GM13976 (cell line): ENCODE measurements around the gene MMAB.

Experiments used
- DNase-seq: peaks from one replicate; pipeline ENCODE4 v3.0.0; 2012; ENCODE audit warnings: low spot score
- CTCF ChIP-seq: IDR thresholded peaks from 2 replicates; pipeline ENCODE4 v1.5.1; 2012; ENCODE audit warnings: borderline replicate concordance, mild to moderate bottlenecking; ENCODE audit not compliant: insufficient read depth; ENCODE audit errors: extremely low read depth, missing control alignments, control extremely low read depth
- in situ Hi-C: fragments of 300-500 bp; cut with MboI; formaldehyde crosslinking; loops from one replicate; pipeline ENCODE4 v1.12.0; 2022; ENCODE audit warnings: low sequenced_read_pairs, mixed read lengths, inconsistent platforms; ENCODE audit not compliant: unreplicated experiment

MMAB gene

GRCh38 chr12:109559601-109560000 is 13.7 kb downstream of the MMAB start:
- in situ Hi-C loops: no loop called here
- no peak for DNase-seq
- no peak for TF ChIP-seq CTCF

- TF ChIP-seq CTCF: no peak
- no peak for DNase-seq
- in situ Hi-C loops: no loop called here
These were observed 14.2 kb downstream of the MMAB start for GRCh38 chr12:109559200-109559505.

- DNase-seq: no peak
- TF ChIP-seq CTCF: no peak
- in situ Hi-C loops: no loop called here
These were observed 14.7 kb downstream of the MMAB start for GRCh38 chr12:109558374-109559199.

GRCh38 chr12:109557805-109558204 is 15.5 kb downstream of the MMAB start:
- no peak for DNase-seq
- TF ChIP-seq CTCF: no peak
- in situ Hi-C loops: no loop called here

- TF ChIP-seq CTCF: no peak
- in situ Hi-C loops: no loop called here
These were observed 16.1 kb downstream of the MMAB start for GRCh38 chr12:109557200-109557599.

GRCh38 chr12:109555431-109556315 is 17.6 kb downstream of the MMAB start:
- no peak for DNase-seq
- in situ Hi-C loops: no loop called here
- no peak for TF ChIP-seq CTCF

More at GRCh38 chr12:109557200-109557599, 16.1 kb downstream of the MMAB start:
- no peak for DNase-seq
